Endothelial cell of umbilical vein (primary cell): ENCODE data around the gene MYZAP. TPM values are rescaled to one million over a fixed set of nuclear protein-coding genes. Genes with fewer than 3 reads are reported as not detected.

Source experiments
- BruUV-seq: library from RNA; stranded (reverse); fragments of 400-500 nt; replicated peaks from 2 replicates; lab custom pipeline; 2021; lab: Mats Ljungman, UMichigan
- CTCF ChIA-PET: fragments of 300-600, 350-600 bp; sonication (Branson Sonifier 250); formaldehyde crosslinking; loops from one replicate; lab custom pipeline; 2021; ENCODE audit warnings: antibody characterized with exemption, inconsistent platforms; lab: Charles Lee
- POLR2A ChIA-PET: fragments of 300-600, 350-600 bp; sonication (Branson Sonifier 250); formaldehyde crosslinking; loops from one replicate; lab custom pipeline; 2021; ENCODE audit warnings: antibody characterized with exemption, inconsistent platforms; lab: Charles Lee
- DNase-seq: peaks from one replicate; pipeline ENCODE4 v3.0.0-alpha.2; 2011; ENCODE audit warnings: low read depth, low spot score
- FAIRE-seq: peaks from 2 replicates; lab custom pipeline; 2011; peaks lifted over from hg19 to GRCh38; lab: Jason Lieb, UNC
- H2AFZ ChIP-seq: 2 replicates; pipeline ENCODE4 v1.6.0; 2012; ENCODE audit warnings: low read depth, low read length, control low read depth, inconsistent platforms
- H3K27ac ChIP-seq: 2 replicates; pipeline ENCODE4 v1.5.1; 2011; ENCODE audit warnings: low read depth, mild to moderate bottlenecking, control low read depth, low read length, moderate library complexity; ENCODE audit not compliant: insufficient read depth
- H3K27me3 ChIP-seq, 2 experiments: 2 replicates each; pipeline versions ENCODE4 v1.6.0 to v1.6.1; 2011; ENCODE audit warnings: low read length in 2 of 2, mixed read lengths in 1 of 2; ENCODE audit not compliant: control insufficient read depth in 2 of 2, insufficient read depth in 2 of 2
- H3K36me3 ChIP-seq, 2 experiments: 2 replicates in 1 of 2; 3 replicates in 1 of 2; pipeline ENCODE4 v1.5.1; 2011; ENCODE audit warnings: low read length in 2 of 2, mild to moderate bottlenecking in 1 of 2, moderate library complexity in 1 of 2; ENCODE audit not compliant: control insufficient read depth in 2 of 2, insufficient read depth in 2 of 2; ENCODE audit errors: extremely low read depth in 1 of 2
- H3K4me1 ChIP-seq: 3 replicates; pipeline ENCODE4 v1.5.1; 2011; ENCODE audit warnings: mild to moderate bottlenecking, low read length; ENCODE audit not compliant: control insufficient read depth, insufficient read depth; ENCODE audit errors: extremely low read depth
- H3K4me2 ChIP-seq: 2 replicates; pipeline ENCODE4 v1.6.1; 2011; ENCODE audit warnings: low read length, control low read depth, mixed read lengths; ENCODE audit not compliant: insufficient read depth
- H3K4me3 ChIP-seq, 3 experiments: fragments of 200-600 bp in 1 of 3; sonication (generic), shearing (Covaris generic) in 1 of 3; replicated peaks in 1 of 3; 2 replicates each; pipeline ENCODE4 v1.5.1; 2011 to 2016; ENCODE audit warnings: control low read depth in 3 of 3, low read length in 3 of 3, mild to moderate bottlenecking in 2 of 3, inconsistent platforms in 1 of 3, low read depth in 1 of 3, moderate library complexity in 1 of 3; ENCODE audit not compliant: insufficient read depth in 1 of 3
- H3K79me2 ChIP-seq: 2 replicates; pipeline ENCODE4 v1.6.0; 2012; ENCODE audit warnings: low read length, inconsistent platforms; ENCODE audit not compliant: control insufficient read depth, insufficient read depth
- H3K9ac ChIP-seq: replicated peaks from 2 replicates; pipeline ENCODE3; 2011; ENCODE audit warnings: low read length, control low read depth; ENCODE audit not compliant: insufficient read depth; ENCODE audit errors: extremely low read depth
- H3K9me1 ChIP-seq: replicated peaks from 3 replicates; pipeline ENCODE4 v1.6.0; 2011; ENCODE audit warnings: mild to moderate bottlenecking, low read length; ENCODE audit not compliant: control insufficient read depth, insufficient read depth; ENCODE audit errors: extremely low read depth
- H3K9me3 ChIP-seq: replicated peaks from 2 replicates; pipeline ENCODE4 v1.5.1; 2012; ENCODE audit warnings: low read length, inconsistent platforms; ENCODE audit not compliant: control insufficient read depth, insufficient read depth
- H4K20me1 ChIP-seq: replicated peaks from 2 replicates; pipeline ENCODE3; 2011; ENCODE audit warnings: mild to moderate bottlenecking, low read length; ENCODE audit not compliant: control insufficient read depth, insufficient read depth; ENCODE audit errors: extremely low read depth
- CTCF ChIP-seq, 2 donors: IDR thresholded peaks; 1 replicate in 1 of 2; 2 replicates in 1 of 2; pipeline ENCODE4 v1.5.1; 2011; ENCODE audit warnings: low read length in 2 of 2, mild to moderate bottlenecking in 2 of 2, moderate library complexity in 2 of 2, control low read depth in 1 of 2, inconsistent platforms in 1 of 2, low read depth in 1 of 2; ENCODE audit not compliant: insufficient read depth in 1 of 2; ENCODE audit errors: extremely low read depth in 1 of 2
- EZH2 ChIP-seq: IDR thresholded peaks from 2 replicates; pipeline ENCODE4 v1.6.1; 2012; ENCODE audit warnings: borderline replicate concordance, low read depth, mild to moderate bottlenecking, moderate library complexity, low read length, inconsistent platforms; ENCODE audit not compliant: severe bottlenecking
- FOS ChIP-seq: IDR thresholded peaks from 2 replicates; pipeline ENCODE4 v1.6.1; 2011; ENCODE audit warnings: mild to moderate bottlenecking, low read length, moderate library complexity, borderline replicate concordance; ENCODE audit not compliant: insufficient read depth
- GATA2 ChIP-seq: IDR thresholded peaks from 2 replicates; pipeline ENCODE4 v1.7.0; 2011; ENCODE audit warnings: low read depth, mild to moderate bottlenecking, moderate library complexity, mixed read lengths, low read length; ENCODE audit not compliant: insufficient read length, insufficient read depth
- JUN ChIP-seq: IDR thresholded peaks from 2 replicates; pipeline ENCODE4 v1.6.1; 2011; ENCODE audit warnings: borderline replicate concordance, low read depth; ENCODE audit not compliant: insufficient read length, insufficient read depth
- MAX ChIP-seq: IDR thresholded peaks from 2 replicates; pipeline ENCODE4 v1.6.1; 2011; ENCODE audit not compliant: insufficient read depth, insufficient read length
- MYC ChIP-seq: IDR thresholded peaks from one replicate; pipeline ENCODE4 v1.6.1; 2011; ENCODE audit warnings: mild to moderate bottlenecking, low read depth, low read length
- POLR2A ChIP-seq: IDR thresholded peaks from 2 replicates; pipeline ENCODE4 v1.6.1; 2012; ENCODE audit warnings: low read depth, mild to moderate bottlenecking, control low read depth, low read length
- POLR2AphosphoS5 ChIP-seq: IDR thresholded peaks from 2 replicates; pipeline ENCODE4 v1.6.1; 2012; ENCODE audit warnings: low read depth, mild to moderate bottlenecking, control low read depth, low read length, moderate library complexity; ENCODE audit not compliant: insufficient read depth
- dilution Hi-C: fragments of 300-500 bp; cut with MboI; formaldehyde crosslinking; loops from one replicate; pipeline ENCODE4 v1.15.0; 2019; ENCODE audit warnings: low sequenced_read_pairs; ENCODE audit not compliant: extremely low pct_ligation_motif_present
- intact Hi-C: fragments of 100-400 bp; cut with micrococcal nuclease; formaldehyde crosslinking; loops from one replicate; pipeline ENCODE4 v1.10.0; 2022
- polyA plus RNA-seq, 4 experiments: library from polyadenylated mRNA; depleted of rRNA in 3 of 4; stranded (reverse) in 3 of 4; unstranded in 1 of 4; fragments of >200 nt; gene quantifications; 2 replicates each; pipeline versions ENCODE4 v1.2.1 to v1.2.3, GENCODE V29; 2011 to 2012; ENCODE audit warnings: missing spikeins in 1 of 4
- total RNA-seq: library from RNA; stranded (reverse); gene quantifications from 2 replicates; pipeline ENCODE4 v1.2.3, GENCODE V29; 2021

The MYZAP gene
- total and polyA plus RNA-seq, 2 donors (not counting 3 experiments of a cell fraction or from before 2014, with no cell fraction given) = 6.3 to 8.1 TPM

- ChIA-PET POLR2A (no interaction called here), CTCF (interaction anchor here (1.0 to 1.1 kb wide), 2 partner anchors 10 to 14 kb away, joined by 3 read pairs; no protein-coding TSS in a partner anchor)
- Histone ChIP-seq H3K36me3 (no peaks in the 10 kb centered on the region), H3K27me3 (no peaks in the 10 kb centered on the region), H2AFZ (no peak overlapping the region), H3K9ac (no peak overlapping the region), H3K27ac (no peak overlapping the region), H3K4me3 (no peak overlapping the region), H3K9me1 (no peaks in the 10 kb centered on the region), H4K20me1 (no peaks in the 10 kb centered on the region), H3K79me2 (no peaks in the 10 kb centered on the region), H3K4me2 (no peak overlapping the region), H3K9me3 (no peaks in the 10 kb centered on the region), H3K4me1 (peaks cover 7% of the 10 kb centered on the region)
- DNase-seq (no peak), FAIRE-seq (no peak)
- dilution Hi-C loops (no loop called here), intact Hi-C loops (no loop called here)
- TF ChIP-seq GATA2 = no peak
- TF ChIP-seq CTCF (IDR thresholded peaks at IDR 0.05; ENCODE audit: extremely low read depth in 1 of 2, insufficient read depth in 1 of 2, low read depth in 1 of 2, low read length in 2 of 2) = no peak
- TF ChIP-seq EZH2 = no peak
- no peak for TF ChIP-seq POLR2AphosphoS5
- TF ChIP-seq FOS = no peak
- TF ChIP-seq MYC = no peak
- no peak for TF ChIP-seq POLR2A
- no peak for TF ChIP-seq JUN
- TF ChIP-seq MAX = no peak
- BruUV-seq = no TSS peak
Observed at GRCh38 chr15:57596301-57596855, 4.7 kb downstream of the MYZAP start.
